HFF-Myc (cell line): ENCODE measurements around the gene PTPRN2.
A peak's percentile ranks its signal among the peaks of the same experiment; 100 is the strongest.
"Not testable (repeated sequence)": the region's sequence is repeated elsewhere in the genome, so short reads cannot be mapped to it uniquely, and the experiment has no call there.

ENCODE experiments used
- DNase-seq: peaks from one replicate; pipeline ENCODE4 v3.0.0-alpha.2; 2011; ENCODE audit warnings: low read depth; ENCODE audit errors: extremely low read depth
- H3K4me3 ChIP-seq: replicated peaks from 2 replicates; pipeline ENCODE4 v1.5.1; 2011; ENCODE audit warnings: low read depth, mild to moderate bottlenecking, control low read depth, low read length
- CTCF ChIP-seq: IDR thresholded peaks from 2 replicates; pipeline ENCODE4 v1.5.1; 2012; ENCODE audit warnings: mild to moderate bottlenecking, low read depth, low read length, control low read depth; ENCODE audit errors: missing control alignments

The PTPRN2 gene

DNA sequence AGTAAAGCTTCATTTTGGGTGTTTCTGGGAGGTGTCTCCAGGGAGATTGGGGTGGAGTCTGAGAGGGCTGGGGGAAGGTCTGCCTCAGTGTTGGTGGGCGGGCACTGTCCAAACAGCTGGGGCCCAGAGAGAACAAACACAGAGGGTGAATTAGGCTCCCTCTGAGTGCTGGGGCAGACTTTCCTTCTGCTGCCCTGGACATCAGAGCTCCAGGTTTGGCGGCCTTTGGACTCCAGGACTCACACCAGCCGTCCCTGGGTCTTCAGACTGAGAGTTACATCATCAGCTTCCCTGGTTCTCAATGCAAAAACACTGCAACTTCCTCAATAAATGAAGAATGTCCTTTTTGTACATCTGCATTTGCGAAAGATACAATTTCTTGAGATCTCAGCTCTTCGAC lies 427.4 kb downstream of the PTPRN2 start:
- no peak for DNase-seq
- H3K4me3 ChIP-seq, result no peak overlapping the region
- no peak for TF ChIP-seq CTCF

DNA sequence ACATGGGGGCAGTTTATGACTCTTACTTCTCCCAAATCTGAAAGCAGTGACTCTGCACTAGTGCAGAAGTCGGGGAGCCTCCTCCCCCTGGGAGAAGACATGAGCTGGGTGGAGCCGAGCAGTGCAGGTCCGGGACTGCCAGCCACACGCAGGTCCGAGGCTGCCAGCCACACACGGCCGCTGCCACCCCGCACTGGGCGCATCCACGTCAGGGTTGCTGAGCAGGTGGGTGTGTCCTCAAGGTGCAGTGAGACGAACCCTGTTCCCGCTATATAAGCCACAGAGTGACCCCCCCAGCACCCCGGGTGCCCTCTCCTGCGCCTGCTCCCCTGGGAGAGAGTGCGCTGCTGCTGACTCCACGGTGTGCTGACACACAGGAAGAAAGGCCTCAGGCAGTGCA lies 430.2 kb downstream of the PTPRN2 start:
- no peak for DNase-seq
- H3K4me3 ChIP-seq, result no peak overlapping the region
- no peak for TF ChIP-seq CTCF

- DNase-seq, H3K4me3 ChIP-seq: not testable (repeated sequence)
Measured at GRCh38 chr7:158151273-158151672, 436.4 kb downstream of the PTPRN2 start.

DNA sequence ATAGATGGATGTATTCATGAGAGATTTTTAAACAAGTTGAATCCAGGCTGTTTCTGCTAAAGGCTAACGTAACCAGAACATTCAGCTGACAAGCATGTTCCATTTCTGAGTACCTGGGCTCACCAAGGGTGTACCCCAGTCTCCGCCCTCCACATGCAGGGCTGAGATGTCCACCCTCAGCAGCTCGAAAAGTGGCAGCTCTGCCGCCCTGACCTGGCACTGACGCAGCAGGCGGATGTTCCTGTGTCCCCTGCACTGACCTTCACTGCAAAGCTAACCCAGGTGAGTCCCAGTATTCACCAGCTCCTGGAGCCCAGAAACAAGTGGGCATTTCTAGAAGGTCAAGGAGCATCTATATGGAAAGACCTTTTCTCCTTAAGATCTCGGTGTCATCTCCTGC lies 437.4 kb downstream of the PTPRN2 start:
- DNase-seq, result no peak
- H3K4me3 ChIP-seq, result no peak overlapping the region
- no peak for TF ChIP-seq CTCF

DNA sequence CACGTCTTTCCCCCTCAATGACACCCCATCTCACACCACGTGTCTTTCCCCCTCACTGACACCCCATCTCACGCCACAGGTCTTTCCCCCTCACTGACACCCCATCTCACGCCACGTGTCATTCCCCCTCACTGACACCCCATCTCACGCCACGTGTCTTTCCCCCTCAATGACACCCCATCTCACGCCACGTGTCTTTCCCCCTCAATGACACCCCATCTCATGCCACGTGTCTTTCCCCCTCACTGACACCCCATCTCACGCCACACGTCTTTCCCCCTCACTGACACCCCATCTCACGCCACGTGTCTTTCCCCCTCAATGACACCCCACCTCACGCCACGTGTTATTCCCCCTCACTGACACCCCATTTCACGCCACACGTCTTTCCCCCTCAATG lies 440.2 kb downstream of the PTPRN2 start:
- DNase-seq, result peak; percentile 2
- H3K4me3 ChIP-seq, result not testable (repeated sequence)

- TF ChIP-seq CTCF, result no peak
- no peak overlapping the region for H3K4me3 ChIP-seq
- DNase-seq, result no peak
Measured at GRCh38 chr7:158145370-158145769, 442.3 kb downstream of the PTPRN2 start.

- TF ChIP-seq CTCF, result no peak
- DNase-seq, result no peak
Measured at GRCh38 chr7:158143196-158144120, 444.2 kb downstream of the PTPRN2 start.

GRCh38 chr7:158142657-158143056 lies 445.0 kb downstream of the PTPRN2 start:
- DNase-seq, result no peak
- no peak overlapping the region for H3K4me3 ChIP-seq
- TF ChIP-seq CTCF, result no peak

More at GRCh38 chr7:158143196-158144120, 444.2 kb downstream of the PTPRN2 start:
- no peak overlapping the region for H3K4me3 ChIP-seq
